Measurements from ENCODE around the gene PRDM16.

GRCh38 chr1:3114846-3115245 is 45.8 kb downstream of the PRDM16 start:
- no peak for TF ChIP-seq EZH2 (IDR thresholded peaks at IDR 0.05; ENCODE audit: borderline replicate concordance, insufficient read depth, low read depth, low read length, poor library complexity, severe bottlenecking)
- no peak for TF ChIP-seq CTCF (IDR thresholded peaks at IDR 0.05)
